HepG2 (cell line): ENCODE measurements around the gene PTPA. TPM values are rescaled to one million over a fixed set of nuclear protein-coding genes. Genes with fewer than 3 reads are reported as not detected.
A peak's percentile ranks its signal among the peaks of the same experiment; 100 is the strongest.

Experiments used
- CENPT ChIP-seq: sonication (generic); formaldehyde crosslinking; IDR thresholded peaks from 2 replicates; pipeline ENCODE4 v1.8.0; 2022; ENCODE audit warnings: low read depth, mild to moderate bottlenecking, moderate library complexity, missing genetic modification reagents
- HNRNPUL1 ChIP-seq: fragments of 200-400 bp; formaldehyde crosslinking; IDR thresholded peaks from 2 replicates; pipeline ENCODE4 v1.6.1; 2017; ENCODE audit warnings: low read depth, mild to moderate bottlenecking, low read length, moderate library complexity
- PCBP1 ChIP-seq: fragments of 200-400 bp; formaldehyde crosslinking; IDR thresholded peaks from 2 replicates; pipeline ENCODE4 v1.6.1; 2017; ENCODE audit warnings: mild to moderate bottlenecking, low read depth, low read length, borderline replicate concordance
- SMAD3 ChIP-seq: sonication (generic); formaldehyde crosslinking; IDR thresholded peaks from 2 replicates; pipeline ENCODE4 v1.4.0; 2020; ENCODE audit warnings: missing genetic modification reagents
- ZNF773 ChIP-seq: sonication (generic); formaldehyde crosslinking; IDR thresholded peaks from 2 replicates; pipeline ENCODE4 v1.4.0; 2020; ENCODE audit warnings: missing genetic modification reagents, borderline replicate concordance
- polyA plus RNA-seq, 8 experiments: library from polyadenylated mRNA; depleted of rRNA in 3 of 8; stranded (reverse) in 7 of 8; unstranded in 1 of 8; fragments of >200 nt; fragmentation: Illumina TruSeq in 4 of 8; extraction: Trizol in 4 of 8; gene quantifications; 2 replicates each; pipeline versions ENCODE4 v1.2.1 to v1.2.3, GENCODE V29; 2011 to 2016; ENCODE audit warnings: low read depth in 4 of 8, missing spikeins in 1 of 8, mixed read lengths in 1 of 8; ENCODE audit not compliant: insufficient read depth in 1 of 8
- total RNA-seq, 5 experiments: library from RNA; depleted of rRNA; stranded (reverse); fragments of >200 nt; fragmentation: Illumina TruSeq; extraction: Trizol; gene quantifications; 2 replicates each; pipeline ENCODE4 v1.2.3, GENCODE V29; 2016; ENCODE audit warnings: low read depth in 1 of 5
- TF ChIP-seq, protein P1 (sequence below): sonication (generic); formaldehyde crosslinking; IDR thresholded peaks from 2 replicates; pipeline ENCODE4 v1.5.0; 2020; ENCODE audit warnings: mild to moderate bottlenecking, missing genetic modification reagents, borderline replicate concordance
- TF ChIP-seq, protein P2 (sequence below): sonication (generic); formaldehyde crosslinking; IDR thresholded peaks from 2 replicates; pipeline ENCODE4 v1.4.0; 2020; ENCODE audit warnings: missing genetic modification reagents
- TF ChIP-seq, protein P3 (sequence below): sonication (generic); formaldehyde crosslinking; IDR thresholded peaks from 2 replicates; pipeline ENCODE4 v1.4.0; 2020; ENCODE audit warnings: missing genetic modification reagents
- TF ChIP-seq, protein P4 (sequence below): sonication (generic); formaldehyde crosslinking; IDR thresholded peaks from 2 replicates; pipeline ENCODE4 v1.5.0; 2020; ENCODE audit warnings: mild to moderate bottlenecking, missing genetic modification reagents, borderline replicate concordance
- TF ChIP-seq, protein P5 (sequence below): sonication (generic); formaldehyde crosslinking; IDR thresholded peaks from 2 replicates; pipeline ENCODE4 v1.8.1; 2022; ENCODE audit warnings: mild to moderate bottlenecking, missing genetic modification reagents

PTPA gene
- total and polyA plus RNA-seq, 2 of the 13 experiments (the other 11 are each of a cell fraction or from before 2014, with no cell fraction given): 79.3 to 105 TPM

DNA sequence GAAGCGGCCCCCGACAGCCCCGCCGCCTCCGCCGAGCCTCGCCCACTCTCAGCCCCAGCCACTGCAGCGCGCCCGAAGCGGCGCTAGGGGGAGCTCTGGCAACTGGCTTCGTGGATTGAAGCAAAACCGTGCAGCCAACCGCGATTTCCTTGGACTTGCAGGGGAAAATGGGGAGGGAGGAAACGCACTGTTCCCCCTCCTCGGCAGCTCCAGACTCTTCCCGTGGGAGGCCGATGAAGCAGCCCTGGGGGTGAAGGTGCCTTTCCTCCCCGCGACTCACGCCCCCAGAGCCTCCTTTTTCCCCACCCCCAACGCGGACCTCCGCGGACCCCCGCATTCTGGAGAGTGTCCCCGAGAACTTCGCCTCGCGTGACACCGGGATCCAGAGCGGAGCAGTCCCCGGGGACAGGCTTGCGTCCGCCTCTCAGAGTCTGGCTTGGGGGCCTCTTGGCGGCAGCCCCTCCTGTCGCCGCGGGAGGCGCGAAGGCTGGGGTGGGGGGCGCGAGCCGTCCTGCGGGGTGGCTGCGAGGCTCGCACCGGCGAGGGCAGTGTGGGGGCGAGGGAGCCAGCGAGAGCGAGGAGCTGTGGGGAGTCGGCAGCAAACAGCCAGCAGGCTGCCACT, 63.0 kb downstream of the PTPA start (continued):
- TF ChIP-seq, protein P1, sequence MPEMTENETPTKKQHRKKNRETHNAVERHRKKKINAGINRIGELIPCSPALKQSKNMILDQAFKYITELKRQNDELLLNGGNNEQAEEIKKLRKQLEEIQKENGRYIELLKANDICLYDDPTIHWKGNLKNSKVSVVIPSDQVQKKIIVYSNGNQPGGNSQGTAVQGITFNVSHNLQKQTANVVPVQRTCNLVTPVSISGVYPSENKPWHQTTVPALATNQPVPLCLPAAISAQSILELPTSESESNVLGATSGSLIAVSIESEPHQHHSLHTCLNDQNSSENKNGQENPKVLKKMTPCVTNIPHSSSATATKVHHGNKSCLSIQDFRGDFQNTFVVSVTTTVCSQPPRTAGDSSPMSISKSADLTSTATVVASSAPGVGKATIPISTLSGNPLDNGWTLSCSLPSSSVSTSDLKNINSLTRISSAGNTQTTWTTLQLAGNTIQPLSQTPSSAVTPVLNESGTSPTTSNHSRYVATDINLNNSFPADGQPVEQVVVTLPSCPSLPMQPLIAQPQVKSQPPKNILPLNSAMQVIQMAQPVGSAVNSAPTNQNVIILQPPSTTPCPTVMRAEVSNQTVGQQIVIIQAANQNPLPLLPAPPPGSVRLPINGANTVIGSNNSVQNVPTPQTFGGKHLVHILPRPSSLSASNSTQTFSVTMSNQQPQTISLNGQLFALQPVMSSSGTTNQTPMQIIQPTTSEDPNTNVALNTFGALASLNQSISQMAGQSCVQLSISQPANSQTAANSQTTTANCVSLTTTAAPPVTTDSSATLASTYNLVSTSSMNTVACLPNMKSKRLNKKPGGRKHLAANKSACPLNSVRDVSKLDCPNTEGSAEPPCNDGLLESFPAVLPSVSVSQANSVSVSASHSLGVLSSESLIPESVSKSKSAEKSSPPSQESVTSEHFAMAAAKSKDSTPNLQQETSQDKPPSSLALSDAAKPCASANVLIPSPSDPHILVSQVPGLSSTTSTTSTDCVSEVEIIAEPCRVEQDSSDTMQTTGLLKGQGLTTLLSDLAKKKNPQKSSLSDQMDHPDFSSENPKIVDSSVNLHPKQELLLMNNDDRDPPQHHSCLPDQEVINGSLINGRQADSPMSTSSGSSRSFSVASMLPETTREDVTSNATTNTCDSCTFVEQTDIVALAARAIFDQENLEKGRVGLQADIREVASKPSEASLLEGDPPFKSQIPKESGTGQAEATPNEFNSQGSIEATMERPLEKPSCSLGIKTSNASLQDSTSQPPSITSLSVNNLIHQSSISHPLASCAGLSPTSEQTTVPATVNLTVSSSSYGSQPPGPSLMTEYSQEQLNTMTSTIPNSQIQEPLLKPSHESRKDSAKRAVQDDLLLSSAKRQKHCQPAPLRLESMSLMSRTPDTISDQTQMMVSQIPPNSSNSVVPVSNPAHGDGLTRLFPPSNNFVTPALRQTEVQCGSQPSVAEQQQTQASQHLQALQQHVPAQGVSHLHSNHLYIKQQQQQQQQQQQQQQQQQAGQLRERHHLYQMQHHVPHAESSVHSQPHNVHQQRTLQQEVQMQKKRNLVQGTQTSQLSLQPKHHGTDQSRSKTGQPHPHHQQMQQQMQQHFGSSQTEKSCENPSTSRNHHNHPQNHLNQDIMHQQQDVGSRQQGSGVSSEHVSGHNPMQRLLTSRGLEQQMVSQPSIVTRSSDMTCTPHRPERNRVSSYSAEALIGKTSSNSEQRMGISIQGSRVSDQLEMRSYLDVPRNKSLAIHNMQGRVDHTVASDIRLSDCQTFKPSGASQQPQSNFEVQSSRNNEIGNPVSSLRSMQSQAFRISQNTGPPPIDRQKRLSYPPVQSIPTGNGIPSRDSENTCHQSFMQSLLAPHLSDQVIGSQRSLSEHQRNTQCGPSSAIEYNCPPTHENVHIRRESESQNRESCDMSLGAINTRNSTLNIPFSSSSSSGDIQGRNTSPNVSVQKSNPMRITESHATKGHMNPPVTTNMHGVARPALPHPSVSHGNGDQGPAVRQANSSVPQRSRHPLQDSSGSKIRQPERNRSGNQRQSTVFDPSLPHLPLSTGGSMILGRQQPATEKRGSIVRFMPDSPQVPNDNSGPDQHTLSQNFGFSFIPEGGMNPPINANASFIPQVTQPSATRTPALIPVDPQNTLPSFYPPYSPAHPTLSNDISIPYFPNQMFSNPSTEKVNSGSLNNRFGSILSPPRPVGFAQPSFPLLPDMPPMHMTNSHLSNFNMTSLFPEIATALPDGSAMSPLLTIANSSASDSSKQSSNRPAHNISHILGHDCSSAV (CRISPR knock-in tag): no peak
- TF ChIP-seq, protein P2, sequence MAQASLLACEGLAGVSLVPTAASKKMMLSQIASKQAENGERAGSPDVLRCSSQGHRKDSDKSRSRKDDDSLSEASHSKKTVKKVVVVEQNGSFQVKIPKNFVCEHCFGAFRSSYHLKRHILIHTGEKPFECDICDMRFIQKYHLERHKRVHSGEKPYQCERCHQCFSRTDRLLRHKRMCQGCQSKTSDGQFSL: no peak
- TF ChIP-seq, protein P3, sequence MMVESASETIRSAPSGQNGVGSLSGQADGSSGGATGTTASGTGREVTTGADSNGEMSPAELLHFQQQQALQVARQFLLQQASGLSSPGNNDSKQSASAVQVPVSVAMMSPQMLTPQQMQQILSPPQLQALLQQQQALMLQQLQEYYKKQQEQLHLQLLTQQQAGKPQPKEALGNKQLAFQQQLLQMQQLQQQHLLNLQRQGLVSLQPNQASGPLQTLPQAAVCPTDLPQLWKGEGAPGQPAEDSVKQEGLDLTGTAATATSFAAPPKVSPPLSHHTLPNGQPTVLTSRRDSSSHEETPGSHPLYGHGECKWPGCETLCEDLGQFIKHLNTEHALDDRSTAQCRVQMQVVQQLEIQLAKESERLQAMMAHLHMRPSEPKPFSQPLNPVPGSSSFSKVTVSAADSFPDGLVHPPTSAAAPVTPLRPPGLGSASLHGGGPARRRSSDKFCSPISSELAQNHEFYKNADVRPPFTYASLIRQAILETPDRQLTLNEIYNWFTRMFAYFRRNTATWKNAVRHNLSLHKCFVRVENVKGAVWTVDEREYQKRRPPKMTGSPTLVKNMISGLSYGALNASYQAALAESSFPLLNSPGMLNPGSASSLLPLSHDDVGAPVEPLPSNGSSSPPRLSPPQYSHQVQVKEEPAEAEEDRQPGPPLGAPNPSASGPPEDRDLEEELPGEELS (CRISPR knock-in tag): peak; percentile 47; the same call in 1 of the 2 replicates
- TF ChIP-seq PCBP1: no peak
- TF ChIP-seq, protein P4, sequence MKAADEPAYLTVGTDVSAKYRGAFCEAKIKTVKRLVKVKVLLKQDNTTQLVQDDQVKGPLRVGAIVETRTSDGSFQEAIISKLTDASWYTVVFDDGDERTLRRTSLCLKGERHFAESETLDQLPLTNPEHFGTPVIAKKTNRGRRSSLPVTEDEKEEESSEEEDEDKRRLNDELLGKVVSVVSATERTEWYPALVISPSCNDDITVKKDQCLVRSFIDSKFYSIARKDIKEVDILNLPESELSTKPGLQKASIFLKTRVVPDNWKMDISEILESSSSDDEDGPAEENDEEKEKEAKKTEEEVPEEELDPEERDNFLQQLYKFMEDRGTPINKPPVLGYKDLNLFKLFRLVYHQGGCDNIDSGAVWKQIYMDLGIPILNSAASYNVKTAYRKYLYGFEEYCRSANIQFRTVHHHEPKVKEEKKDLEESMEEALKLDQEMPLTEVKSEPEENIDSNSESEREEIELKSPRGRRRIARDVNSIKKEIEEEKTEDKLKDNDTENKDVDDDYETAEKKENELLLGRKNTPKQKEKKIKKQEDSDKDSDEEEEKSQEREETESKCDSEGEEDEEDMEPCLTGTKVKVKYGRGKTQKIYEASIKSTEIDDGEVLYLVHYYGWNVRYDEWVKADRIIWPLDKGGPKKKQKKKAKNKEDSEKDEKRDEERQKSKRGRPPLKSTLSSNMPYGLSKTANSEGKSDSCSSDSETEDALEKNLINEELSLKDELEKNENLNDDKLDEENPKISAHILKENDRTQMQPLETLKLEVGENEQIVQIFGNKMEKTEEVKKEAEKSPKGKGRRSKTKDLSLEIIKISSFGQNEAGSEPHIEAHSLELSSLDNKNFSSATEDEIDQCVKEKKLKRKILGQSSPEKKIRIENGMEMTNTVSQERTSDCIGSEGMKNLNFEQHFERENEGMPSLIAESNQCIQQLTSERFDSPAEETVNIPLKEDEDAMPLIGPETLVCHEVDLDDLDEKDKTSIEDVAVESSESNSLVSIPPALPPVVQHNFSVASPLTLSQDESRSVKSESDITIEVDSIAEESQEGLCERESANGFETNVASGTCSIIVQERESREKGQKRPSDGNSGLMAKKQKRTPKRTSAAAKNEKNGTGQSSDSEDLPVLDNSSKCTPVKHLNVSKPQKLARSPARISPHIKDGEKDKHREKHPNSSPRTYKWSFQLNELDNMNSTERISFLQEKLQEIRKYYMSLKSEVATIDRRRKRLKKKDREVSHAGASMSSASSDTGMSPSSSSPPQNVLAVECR: no peak; the same call in 1 of the 2 replicates
- TF ChIP-seq ZNF773 (CRISPR knock-in tag): no peak
- TF ChIP-seq HNRNPUL1: no peak
- TF ChIP-seq SMAD3 (CRISPR knock-in tag): 0 out of 2 replicates have a peak, but pooled peaks have one; percentile 35
- no peak for TF ChIP-seq CENPT (CRISPR knock-in tag)
- TF ChIP-seq, protein P5, sequence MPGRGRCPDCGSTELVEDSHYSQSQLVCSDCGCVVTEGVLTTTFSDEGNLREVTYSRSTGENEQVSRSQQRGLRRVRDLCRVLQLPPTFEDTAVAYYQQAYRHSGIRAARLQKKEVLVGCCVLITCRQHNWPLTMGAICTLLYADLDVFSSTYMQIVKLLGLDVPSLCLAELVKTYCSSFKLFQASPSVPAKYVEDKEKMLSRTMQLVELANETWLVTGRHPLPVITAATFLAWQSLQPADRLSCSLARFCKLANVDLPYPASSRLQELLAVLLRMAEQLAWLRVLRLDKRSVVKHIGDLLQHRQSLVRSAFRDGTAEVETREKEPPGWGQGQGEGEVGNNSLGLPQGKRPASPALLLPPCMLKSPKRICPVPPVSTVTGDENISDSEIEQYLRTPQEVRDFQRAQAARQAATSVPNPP (CRISPR knock-in tag): no peak
